Psoas muscle (tissue), 8 donors: ENCODE results near the gene FNDC3B. TPM values are rescaled to one million over a fixed set of nuclear protein-coding genes. Genes with fewer than 3 reads are reported as not detected.
A peak's percentile ranks its signal among the peaks of the same experiment; 100 is the strongest.

Experiments
- ATAC-seq, 4 donors: fragments of 200-7000 bp; cut with Tn5 transposase; one replicate each; pipeline ENCODE4 v1.9.1; 2020; ENCODE audit warnings: moderate library complexity in 3 of 4, mild to moderate bottlenecking in 2 of 4
- DNase-seq, 2 donors: peaks; one replicate each; pipeline ENCODE4 v3.0.0-alpha.2; 2020
- H3K27ac ChIP-seq: fragments of 200-600 bp; one replicate; pipeline ENCODE4 v1.8.0; 2022
- H3K27me3 ChIP-seq, 3 donors: fragments of 200-600 bp in 1 of 3; one replicate each; pipeline versions ENCODE4 v1.6.1 to v1.8.0; 2013 to 2022; ENCODE audit warnings: low read length in 2 of 3, mild to moderate bottlenecking in 2 of 3, moderate library complexity in 1 of 3; ENCODE audit not compliant: insufficient read depth in 3 of 3
- H3K36me3 ChIP-seq, 2 donors: fragments of 200-600 bp in 1 of 2; one replicate each; pipeline versions ENCODE4 v1.6.1 to v1.8.0; 2013 to 2022; ENCODE audit warnings: low read depth in 1 of 2, mild to moderate bottlenecking in 1 of 2, moderate library complexity in 1 of 2; ENCODE audit not compliant: insufficient read depth in 1 of 2
- H3K4me1 ChIP-seq: fragments of 200-600 bp; one replicate; pipeline ENCODE4 v1.8.0; 2022
- H3K4me3 ChIP-seq: fragments of 200-600 bp; one replicate; pipeline ENCODE4 v1.8.0; 2022; ENCODE audit warnings: mild to moderate bottlenecking
- H3K9me3 ChIP-seq: fragments of 200-600 bp; one replicate; pipeline ENCODE4 v1.8.0; 2022
- WGBS, 3 donors: extraction: QIAGEN DNeasy Blood & Tissue Kit; methylation state at CpG; one replicate each; pipeline versions ENCODE4 v1.1.6 to v1.1.7; 2013; 5-methylcytosine and 5-hydroxymethylcytosine counted together
- intact Hi-C, 2 donors: fragments of 100-400 bp; cut with DNase I; formaldehyde crosslinking; loops; one replicate each; pipeline versions ENCODE4 v1.11.0 to v1.14.2; 2022
- polyA plus RNA-seq, 3 donors: library from polyadenylated mRNA; stranded (reverse); fragments of 200-250 nt; gene quantifications; one replicate each; pipeline ENCODE4 v1.2.3, GENCODE V29; 2013
- total RNA-seq, 4 donors: library from RNA; stranded (reverse); fragmentation: NEBNext Ultra II Directional in 2 of 4; extraction: Animal tissue kit (Norgen Biotek cat#: 25700) in 2 of 4; gene quantifications; one replicate each; pipeline versions ENCODE4 v1.2.1 to v1.2.4, GENCODE V29; 2021 to 2023
- TF ChIP-seq, protein P1 (sequence below): fragments of 200-600 bp; IDR thresholded peaks from one replicate; pipeline ENCODE4 v1.8.0; 2022; ENCODE audit warnings: antibody characterized with exemption
- donor health status: healthy with polysubstance abuse.
- donor health status: DM: no; HTN: no; CAD: no; lungs with moderate emphysema.
- donor health status: Bipolar disorder and iron deficiency.
- donor health status: healthy.
- donor health status: DM: yes; HTN: yes; CAD: no.
- donor health status: DM: no; HTN: no; CAD: no.
- donor health status: DM: no; HTN: no; CAD: no.
- donor health status: DM: yes; HTN: yes; CAD: no.

FNDC3B gene
- total and polyA plus RNA-seq, 7 donors, result 12.4 to 133 (median 50.8) TPM

DNA sequence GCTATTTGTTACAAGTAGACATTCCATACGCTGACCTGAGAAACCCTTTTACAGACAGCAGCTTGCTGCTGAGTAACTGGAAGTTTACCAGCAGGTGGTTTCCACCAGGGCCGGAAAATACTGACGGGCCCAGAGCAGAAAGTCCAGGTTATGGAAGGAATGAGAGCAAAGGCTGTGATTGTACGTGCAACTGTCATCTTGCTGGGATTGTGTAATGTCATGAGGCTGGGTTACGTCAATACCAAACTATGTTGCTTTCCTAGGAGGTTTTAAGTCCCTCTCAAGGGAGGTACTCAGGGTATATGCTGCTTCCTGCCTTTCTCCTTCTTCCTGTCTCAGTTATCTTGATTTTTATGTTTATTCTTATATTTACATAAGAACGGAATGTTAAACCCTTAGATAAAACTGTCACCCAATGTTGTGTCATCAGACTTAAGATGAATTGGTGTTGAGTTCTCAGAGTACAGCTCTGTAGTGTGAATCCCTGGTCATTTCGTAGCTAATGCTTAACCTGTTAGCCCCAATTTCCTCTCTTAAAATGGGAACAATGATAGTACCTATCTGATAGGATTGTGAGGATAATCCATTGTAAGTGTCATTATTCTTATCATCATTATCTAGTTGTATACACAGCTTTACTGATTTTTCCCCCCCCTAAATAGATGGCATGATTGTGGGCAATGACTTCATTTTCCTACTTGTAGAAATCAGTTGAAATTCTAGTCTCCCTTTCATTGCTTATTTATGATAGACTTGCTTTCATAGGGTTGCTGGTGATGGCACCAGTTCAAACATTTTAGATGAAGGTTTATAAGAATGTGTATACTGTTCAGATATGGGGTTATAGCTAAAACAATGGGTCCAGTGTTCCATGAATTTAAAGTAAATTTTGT is 101.4 kb downstream of the FNDC3B start:
- 12 to 18% (median 15%) methylated on average over 7 of the region's 7 CpGs for WGBS, 3 donors
- intact Hi-C loops, result no loop called here
- Histone ChIP-seq H3K27me3 (no peaks in the 10 kb centered on the region), H3K9me3 (no peaks in the 10 kb centered on the region), H3K27ac (peak overlapping the region; percentile 79), H3K36me3 (no peaks in the 10 kb centered on the region), H3K4me1 (peaks cover 67% of the 10 kb centered on the region), H3K4me3 (peak overlapping the region; percentile 8)
- peak; percentile 74 to 85 (median 75) for ATAC-seq
- TF ChIP-seq, protein P1, sequence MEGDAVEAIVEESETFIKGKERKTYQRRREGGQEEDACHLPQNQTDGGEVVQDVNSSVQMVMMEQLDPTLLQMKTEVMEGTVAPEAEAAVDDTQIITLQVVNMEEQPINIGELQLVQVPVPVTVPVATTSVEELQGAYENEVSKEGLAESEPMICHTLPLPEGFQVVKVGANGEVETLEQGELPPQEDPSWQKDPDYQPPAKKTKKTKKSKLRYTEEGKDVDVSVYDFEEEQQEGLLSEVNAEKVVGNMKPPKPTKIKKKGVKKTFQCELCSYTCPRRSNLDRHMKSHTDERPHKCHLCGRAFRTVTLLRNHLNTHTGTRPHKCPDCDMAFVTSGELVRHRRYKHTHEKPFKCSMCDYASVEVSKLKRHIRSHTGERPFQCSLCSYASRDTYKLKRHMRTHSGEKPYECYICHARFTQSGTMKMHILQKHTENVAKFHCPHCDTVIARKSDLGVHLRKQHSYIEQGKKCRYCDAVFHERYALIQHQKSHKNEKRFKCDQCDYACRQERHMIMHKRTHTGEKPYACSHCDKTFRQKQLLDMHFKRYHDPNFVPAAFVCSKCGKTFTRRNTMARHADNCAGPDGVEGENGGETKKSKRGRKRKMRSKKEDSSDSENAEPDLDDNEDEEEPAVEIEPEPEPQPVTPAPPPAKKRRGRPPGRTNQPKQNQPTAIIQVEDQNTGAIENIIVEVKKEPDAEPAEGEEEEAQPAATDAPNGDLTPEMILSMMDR, result no peak
- DNase-seq, result no peak

DNA sequence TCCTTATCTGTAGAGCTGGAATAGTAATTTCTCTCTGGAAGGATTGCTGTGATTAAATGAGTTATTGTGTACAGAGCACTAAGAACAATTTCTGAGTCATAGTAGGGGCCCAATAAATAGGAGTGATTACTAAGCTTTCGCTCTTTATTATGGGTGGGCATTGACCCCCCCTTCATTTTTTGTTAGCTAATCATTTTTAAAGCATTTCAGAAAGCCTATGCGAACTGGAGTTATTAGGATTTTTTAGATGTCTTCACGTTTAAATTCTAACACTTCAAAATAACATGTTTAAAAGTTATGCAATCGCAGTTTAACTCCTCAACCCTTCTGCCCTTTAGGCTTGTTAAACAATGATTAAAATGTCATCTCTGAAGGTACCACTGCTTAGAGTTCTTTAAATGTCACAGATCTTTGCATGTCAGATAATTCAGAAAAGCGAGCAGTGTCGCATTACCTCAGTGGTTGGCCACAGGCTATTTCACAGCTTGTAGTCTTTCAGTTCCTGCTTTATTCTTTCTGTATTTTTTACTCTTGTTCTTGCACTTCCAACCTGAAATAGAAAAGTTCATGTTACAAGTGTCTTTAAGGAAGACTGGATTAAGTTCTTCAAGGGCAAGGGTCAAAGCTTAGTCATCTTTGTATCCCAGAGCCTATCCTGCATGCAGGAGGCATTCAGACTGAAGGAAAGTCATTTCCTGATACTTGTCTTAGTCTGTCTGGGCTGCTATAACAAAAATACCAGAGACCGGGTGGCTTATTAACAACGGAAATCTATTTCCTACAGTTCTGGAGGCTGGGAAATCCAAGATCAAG is 102.9 kb downstream of the FNDC3B start:
- ATAC-seq (peak; percentile 38 to 60 (median 48)), DNase-seq (no peak)
- Histone ChIP-seq H3K27ac (peak overlapping the region; percentile 79), H3K4me1 (peaks cover 63% of the 10 kb centered on the region), H3K9me3 (no peaks in the 10 kb centered on the region), H3K36me3 (no peaks in the 10 kb centered on the region), H3K4me3 (no peak overlapping the region), H3K27me3 (no peaks in the 10 kb centered on the region)
- WGBS, 3 donors, result 50 to 80% (median 57%) methylated on average over 8 of the region's 8 CpGs
- intact Hi-C loops, result no loop called here
- TF ChIP-seq, protein P1, result no peak

DNA sequence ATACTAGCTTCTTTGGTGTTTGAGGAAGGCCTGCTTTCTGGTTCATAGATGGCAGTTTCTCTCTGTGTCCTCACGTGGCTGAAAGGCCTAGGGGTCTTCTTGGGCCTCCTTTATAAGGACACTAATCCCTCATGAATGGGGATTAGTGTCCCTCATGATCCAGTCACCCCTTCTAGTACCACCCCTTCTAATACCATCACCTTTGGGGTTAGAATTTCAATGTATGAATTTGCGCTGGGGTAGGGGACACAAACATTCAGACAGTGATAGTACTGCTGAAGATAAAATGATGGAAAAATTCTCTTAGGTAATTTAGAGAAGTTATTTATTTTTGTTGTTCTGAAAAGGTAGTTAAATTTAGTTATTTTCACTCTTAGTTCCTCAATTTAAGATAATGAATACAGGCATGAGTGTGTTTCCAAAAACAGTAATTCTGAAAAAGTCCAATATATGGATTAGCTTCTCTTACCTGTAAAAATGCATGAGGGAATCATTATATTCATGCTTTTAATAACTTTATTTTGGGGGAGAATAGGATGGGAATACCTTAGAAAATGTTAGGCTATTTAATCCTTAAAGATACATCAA is 103.6 kb downstream of the FNDC3B start:
- WGBS, 3 donors, result 79 to 95% (median 93%) methylated on average over 2 of the region's 2 CpGs
- Histone ChIP-seq H3K4me3 (no peak overlapping the region), H3K9me3 (no peaks in the 10 kb centered on the region), H3K36me3 (no peaks in the 10 kb centered on the region), H3K4me1 (peaks cover 64% of the 10 kb centered on the region), H3K27ac (peak overlapping the region; percentile 79), H3K27me3 (no peaks in the 10 kb centered on the region)
- intact Hi-C loops, result no loop called here
- DNase-seq, result no peak
- no peak for ATAC-seq
- TF ChIP-seq, protein P1, result no peak

DNA sequence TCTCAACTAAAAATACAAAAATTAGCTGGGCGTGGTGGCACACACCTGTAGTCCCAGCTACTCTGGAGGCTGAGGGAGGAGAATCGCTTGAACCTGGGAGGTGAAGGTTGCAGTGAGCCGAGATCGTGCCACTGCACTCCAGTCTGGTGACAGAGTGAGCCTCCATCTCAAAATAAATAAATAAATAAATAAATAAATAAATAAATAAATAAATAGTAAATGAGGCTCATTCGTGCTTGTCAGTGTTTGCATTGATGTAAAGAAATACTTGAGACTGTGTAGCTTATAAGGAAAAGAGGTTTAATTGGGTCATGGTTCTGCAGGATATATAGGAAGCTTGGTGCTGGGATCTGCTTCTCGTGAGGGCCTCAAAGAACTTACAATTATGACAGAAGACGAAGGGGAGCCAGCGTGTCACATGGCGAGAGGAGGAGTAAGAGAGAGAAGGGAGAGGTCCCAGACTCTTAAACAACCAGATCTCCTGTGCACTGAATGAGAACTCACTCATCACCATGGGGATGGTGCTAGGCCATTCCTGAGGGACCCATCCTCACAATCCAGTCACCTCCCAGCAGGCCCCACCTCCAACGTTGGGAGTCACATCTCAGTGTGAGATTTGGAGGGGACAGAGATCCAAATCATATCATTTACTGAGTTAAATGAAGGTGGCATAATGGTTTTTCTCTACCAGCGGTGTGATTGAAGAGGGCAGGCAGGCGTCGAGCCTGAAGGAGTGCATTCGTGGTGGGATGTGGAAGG is 104.5 kb downstream of the FNDC3B start:
- Histone ChIP-seq H3K9me3 (no peaks in the 10 kb centered on the region), H3K36me3 (no peaks in the 10 kb centered on the region), H3K4me1 (peaks cover 64% of the 10 kb centered on the region), H3K4me3 (no peak overlapping the region), H3K27me3 (no peaks in the 10 kb centered on the region), H3K27ac (no peak overlapping the region)
- ATAC-seq (no peak), DNase-seq (no peak)
- TF ChIP-seq, protein P1, result no peak
- 93 to 95% (median 94%) methylated on average over 14 of the region's 14 CpGs for WGBS, 3 donors
- intact Hi-C loops, result no loop called here
